ENCODE results near the gene ST8SIA5.

GRCh38 chr18:46696268-46696667 lies 60.6 kb downstream of the ST8SIA5 start:
- TF ChIP-seq, protein P1, sequence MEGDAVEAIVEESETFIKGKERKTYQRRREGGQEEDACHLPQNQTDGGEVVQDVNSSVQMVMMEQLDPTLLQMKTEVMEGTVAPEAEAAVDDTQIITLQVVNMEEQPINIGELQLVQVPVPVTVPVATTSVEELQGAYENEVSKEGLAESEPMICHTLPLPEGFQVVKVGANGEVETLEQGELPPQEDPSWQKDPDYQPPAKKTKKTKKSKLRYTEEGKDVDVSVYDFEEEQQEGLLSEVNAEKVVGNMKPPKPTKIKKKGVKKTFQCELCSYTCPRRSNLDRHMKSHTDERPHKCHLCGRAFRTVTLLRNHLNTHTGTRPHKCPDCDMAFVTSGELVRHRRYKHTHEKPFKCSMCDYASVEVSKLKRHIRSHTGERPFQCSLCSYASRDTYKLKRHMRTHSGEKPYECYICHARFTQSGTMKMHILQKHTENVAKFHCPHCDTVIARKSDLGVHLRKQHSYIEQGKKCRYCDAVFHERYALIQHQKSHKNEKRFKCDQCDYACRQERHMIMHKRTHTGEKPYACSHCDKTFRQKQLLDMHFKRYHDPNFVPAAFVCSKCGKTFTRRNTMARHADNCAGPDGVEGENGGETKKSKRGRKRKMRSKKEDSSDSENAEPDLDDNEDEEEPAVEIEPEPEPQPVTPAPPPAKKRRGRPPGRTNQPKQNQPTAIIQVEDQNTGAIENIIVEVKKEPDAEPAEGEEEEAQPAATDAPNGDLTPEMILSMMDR (IDR thresholded peaks at IDR 0.05) = no peak
- no peak for TF ChIP-seq POLR2A (IDR thresholded peaks at IDR 0.05)
